Dendritic cell treated with granulocyte-macrophage colony-stimulating factor and Interleukin-4, amounts not matched to agents 40 ng/mL and 50 ng/mL, for 4 days (primary cell): Measurements from ENCODE around the gene FBN1.

Experiments
- H3K27ac Mint-ChIP-seq: one replicate; pipeline ENCODE4 v1.8.0; 2022; ENCODE audit warnings: mild to moderate bottlenecking, mixed read lengths
- H3K27me3 Mint-ChIP-seq: one replicate; pipeline ENCODE4 v1.8.0; 2022; ENCODE audit warnings: mild to moderate bottlenecking, mixed read lengths
- H3K36me3 Mint-ChIP-seq: one replicate; pipeline ENCODE4 v1.8.0; 2022; ENCODE audit warnings: low read depth, mixed read lengths
- H3K4me1 Mint-ChIP-seq: one replicate; pipeline ENCODE4 v1.8.0; 2022; ENCODE audit warnings: low read depth, mixed read lengths
- H3K4me3 Mint-ChIP-seq: one replicate; pipeline ENCODE4 v1.8.0; 2022; ENCODE audit warnings: mild to moderate bottlenecking, moderate library complexity, mixed read lengths
- H3K9me3 Mint-ChIP-seq: one replicate; pipeline ENCODE4 v1.8.0; 2022; ENCODE audit warnings: mixed read lengths
- intact Hi-C: fragments of 100-400 bp; cut with micrococcal nuclease; formaldehyde crosslinking; loops from one replicate; pipeline ENCODE4 v1.15.0; 2022

Gene FBN1

DNA sequence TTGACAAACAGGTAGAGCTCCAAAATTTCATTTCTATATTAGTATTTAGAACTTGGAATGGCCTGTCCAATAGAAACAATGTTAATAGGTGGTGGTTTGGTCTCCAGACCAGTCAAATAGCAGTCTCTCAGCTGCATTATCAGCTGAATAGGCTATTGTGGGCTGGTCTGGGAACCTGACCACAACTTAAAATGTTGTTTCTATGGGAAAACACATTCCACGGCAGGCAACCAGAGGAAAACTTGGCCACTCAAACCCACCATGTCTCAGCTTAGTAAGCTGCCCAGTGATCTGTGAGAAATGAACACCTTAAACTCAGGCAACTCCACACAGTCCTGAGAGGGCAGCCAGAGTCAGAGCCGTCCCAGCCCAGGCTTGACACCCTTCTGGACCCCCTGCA lies 20.4 kb downstream of the FBN1 start:
- intact Hi-C loops = no loop called here
- no peaks in the 10 kb centered on the region for H3K4me1 Mint-ChIP-seq
- no peaks in the 10 kb centered on the region for H3K27me3 Mint-ChIP-seq
- H3K4me3 Mint-ChIP-seq = no peak overlapping the region
- H3K36me3 Mint-ChIP-seq = no peaks in the 10 kb centered on the region
- H3K27ac Mint-ChIP-seq = no peak overlapping the region
- H3K9me3 Mint-ChIP-seq = no peaks in the 10 kb centered on the region

DNA sequence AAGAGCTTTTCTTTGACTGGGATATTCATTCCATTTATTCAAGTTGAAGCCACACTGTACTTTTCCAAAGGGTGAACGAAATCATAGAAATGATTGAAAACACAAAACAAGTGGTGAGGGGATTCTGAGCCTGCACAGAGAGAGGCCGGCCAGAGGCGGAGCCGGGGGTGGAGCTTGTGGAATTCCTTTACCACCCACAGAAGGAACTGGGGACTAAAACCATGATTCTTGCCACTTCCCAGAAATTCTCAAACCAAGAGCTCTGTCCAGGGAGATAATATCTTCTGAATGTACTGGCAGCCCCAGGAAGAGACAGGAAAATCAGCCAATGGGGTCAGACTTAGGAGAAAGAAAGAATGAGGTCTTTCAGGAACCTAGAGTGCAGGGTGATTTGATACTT lies 20.8 kb downstream of the FBN1 start:
- H3K36me3 Mint-ChIP-seq = no peaks in the 10 kb centered on the region
- intact Hi-C loops = no loop called here
- H3K27me3 Mint-ChIP-seq = no peaks in the 10 kb centered on the region
- no peaks in the 10 kb centered on the region for H3K9me3 Mint-ChIP-seq
- no peak overlapping the region for H3K4me3 Mint-ChIP-seq
- H3K27ac Mint-ChIP-seq = no peak overlapping the region
- no peaks in the 10 kb centered on the region for H3K4me1 Mint-ChIP-seq

DNA sequence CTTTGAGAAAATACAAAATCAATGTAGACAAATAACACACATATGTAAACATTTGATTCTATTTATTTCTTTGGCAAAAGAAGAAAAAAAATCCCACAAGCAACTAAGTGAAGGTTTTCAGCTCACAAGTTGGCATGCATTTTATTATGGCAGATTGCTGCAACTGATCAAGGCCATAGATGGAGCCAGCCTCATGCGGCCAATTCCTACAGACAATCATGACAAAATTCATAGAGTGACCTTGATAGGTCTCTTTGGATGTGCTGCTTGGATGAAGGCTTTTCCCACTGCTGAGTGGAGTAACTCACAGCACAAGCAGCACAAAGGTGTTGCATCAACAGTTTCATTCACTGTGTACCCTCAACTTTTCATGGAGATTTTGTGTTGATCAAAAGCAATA lies 22.1 kb downstream of the FBN1 start:
- Mint-ChIP-seq H3K4me1 (no peaks in the 10 kb centered on the region), H3K4me3 (no peak overlapping the region), H3K27ac (no peak overlapping the region), H3K27me3 (no peaks in the 10 kb centered on the region), H3K9me3 (no peaks in the 10 kb centered on the region), H3K36me3 (no peaks in the 10 kb centered on the region)
- intact Hi-C loops = no loop called here

DNA sequence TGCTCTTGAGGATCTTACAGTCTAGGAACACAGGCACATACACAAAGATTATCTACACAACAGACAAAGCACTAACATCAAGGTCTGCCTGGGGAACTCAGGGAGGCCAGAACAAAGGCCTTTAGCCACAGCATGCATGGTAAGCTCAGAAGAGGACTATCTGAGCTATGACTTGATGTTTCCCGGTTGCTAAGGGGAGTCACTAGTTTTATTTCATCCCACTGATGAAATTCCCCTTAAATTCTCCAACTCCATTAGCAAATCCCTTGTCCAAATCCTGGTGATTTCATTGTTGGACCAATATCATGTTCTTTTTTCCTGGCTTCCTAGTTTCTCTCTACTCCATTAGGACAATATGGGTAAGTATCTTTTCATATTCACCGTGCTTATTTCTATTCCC lies 23.3 kb downstream of the FBN1 start:
- H3K4me1 Mint-ChIP-seq = no peaks in the 10 kb centered on the region
- no peaks in the 10 kb centered on the region for H3K36me3 Mint-ChIP-seq
- no peaks in the 10 kb centered on the region for H3K9me3 Mint-ChIP-seq
- intact Hi-C loops = no loop called here
- H3K27me3 Mint-ChIP-seq = no peaks in the 10 kb centered on the region
- H3K4me3 Mint-ChIP-seq = no peak overlapping the region
- no peak overlapping the region for H3K27ac Mint-ChIP-seq

DNA sequence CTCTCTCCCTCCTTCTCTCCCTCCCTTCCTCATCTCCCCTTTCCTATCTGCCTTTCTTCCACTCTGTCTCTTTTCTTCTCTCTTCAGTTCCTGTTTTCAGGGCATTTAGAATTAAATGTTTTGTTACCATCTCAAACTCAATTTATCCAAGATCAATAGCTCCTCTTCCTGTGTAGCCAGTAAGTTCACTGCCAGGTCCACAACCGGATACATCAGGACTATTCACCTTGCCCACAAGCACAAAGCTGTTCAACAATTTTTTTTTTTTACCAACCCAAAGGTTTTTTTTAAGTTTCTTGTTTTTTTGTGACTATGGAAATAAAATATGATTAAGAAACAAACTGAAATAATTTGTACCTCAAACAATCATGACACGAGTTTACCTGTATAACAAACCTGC lies 26.1 kb downstream of the FBN1 start:
- Mint-ChIP-seq H3K27ac (no peak overlapping the region), H3K4me1 (no peaks in the 10 kb centered on the region), H3K27me3 (no peaks in the 10 kb centered on the region), H3K9me3 (no peaks in the 10 kb centered on the region), H3K4me3 (no peak overlapping the region), H3K36me3 (no peaks in the 10 kb centered on the region)
- intact Hi-C loops = no loop called here

DNA sequence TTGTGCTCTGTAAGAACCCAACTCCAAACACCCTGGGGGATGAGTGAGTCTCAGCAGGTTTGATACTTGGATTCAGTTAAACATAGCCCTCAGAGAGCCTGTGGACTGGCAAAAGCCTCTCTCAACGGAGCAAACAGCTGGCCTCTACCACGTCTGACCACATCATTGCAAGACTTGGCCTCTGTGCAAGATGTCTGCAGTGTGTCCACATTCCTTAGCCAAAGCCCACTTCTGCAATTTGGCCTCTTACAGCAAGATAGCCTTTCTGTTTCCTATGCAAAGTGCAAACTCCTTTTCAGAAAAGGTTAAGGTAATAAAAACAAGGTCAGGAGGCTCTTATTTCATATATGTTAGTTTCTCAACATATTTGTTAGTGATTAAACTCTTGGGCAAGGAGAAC lies 27.9 kb downstream of the FBN1 start:
- intact Hi-C loops = no loop called here
- Mint-ChIP-seq H3K27ac (no peak overlapping the region), H3K4me3 (no peak overlapping the region), H3K9me3 (no peaks in the 10 kb centered on the region), H3K4me1 (no peaks in the 10 kb centered on the region), H3K36me3 (no peaks in the 10 kb centered on the region), H3K27me3 (no peaks in the 10 kb centered on the region)

DNA sequence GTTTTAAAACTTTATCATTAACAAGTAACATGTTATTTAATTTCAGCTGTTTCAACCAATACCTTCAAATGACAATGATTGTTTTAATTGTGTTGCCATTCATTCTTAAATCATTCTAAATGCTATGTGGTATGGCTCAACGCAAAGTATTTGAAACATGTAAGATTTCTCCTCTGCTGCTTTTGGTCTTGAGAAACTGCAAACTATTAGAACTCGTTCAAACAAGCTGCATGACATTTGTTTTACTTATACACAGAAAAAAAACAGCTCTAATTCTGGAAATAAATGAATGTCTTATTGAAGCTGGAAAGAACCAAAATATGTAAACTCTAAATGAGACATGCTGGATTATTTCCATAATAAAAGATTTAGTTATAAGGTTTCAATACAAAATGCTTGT lies 29.3 kb downstream of the FBN1 start:
- no peak overlapping the region for H3K27ac Mint-ChIP-seq
- intact Hi-C loops = no loop called here
- no peaks in the 10 kb centered on the region for H3K9me3 Mint-ChIP-seq
- H3K4me3 Mint-ChIP-seq = no peak overlapping the region
- no peaks in the 10 kb centered on the region for H3K36me3 Mint-ChIP-seq
- H3K4me1 Mint-ChIP-seq = no peaks in the 10 kb centered on the region
- H3K27me3 Mint-ChIP-seq = no peaks in the 10 kb centered on the region

DNA sequence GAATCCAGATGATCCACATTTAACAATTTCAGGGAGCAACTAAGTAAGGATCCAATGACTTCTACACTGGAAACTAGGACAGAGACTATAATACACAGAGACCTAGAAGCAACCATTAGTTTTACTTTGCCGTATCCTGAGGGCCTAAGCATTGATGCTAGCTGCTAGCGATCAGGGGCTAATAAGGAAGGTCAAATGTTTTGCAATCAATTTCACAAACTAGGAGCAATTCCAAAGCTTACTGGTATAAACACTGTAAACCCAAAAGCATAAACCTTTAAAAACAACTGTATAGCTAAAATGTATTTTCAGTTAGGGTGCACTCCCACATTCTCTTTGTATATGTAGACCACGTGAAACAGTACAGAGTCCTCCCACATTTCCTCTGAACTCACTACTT lies 31.5 kb downstream of the FBN1 start:
- Mint-ChIP-seq H3K36me3 (no peaks in the 10 kb centered on the region), H3K9me3 (no peaks in the 10 kb centered on the region), H3K4me3 (no peak overlapping the region), H3K27ac (no peak overlapping the region), H3K27me3 (no peaks in the 10 kb centered on the region), H3K4me1 (no peaks in the 10 kb centered on the region)
- intact Hi-C loops = no loop called here

DNA sequence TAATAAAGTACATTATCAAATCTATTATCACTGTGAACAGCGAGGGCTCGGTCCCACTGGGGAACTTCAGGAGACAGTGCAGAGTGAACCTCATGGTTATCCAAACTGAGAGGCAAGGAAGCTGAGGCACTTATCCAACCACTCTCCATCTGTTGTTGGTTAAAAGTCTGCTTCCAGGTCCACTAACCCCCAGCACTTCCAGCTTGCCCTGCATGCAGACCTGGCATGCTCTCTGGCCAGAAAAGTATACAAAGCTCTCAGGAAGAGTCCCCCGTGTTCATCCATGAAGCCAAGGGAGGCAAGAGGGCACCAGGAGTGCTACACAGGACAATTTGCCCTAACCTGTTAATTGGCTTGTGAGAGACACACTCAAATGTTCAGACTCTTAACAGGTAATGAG lies 36.0 kb downstream of the FBN1 start:
- H3K4me1 Mint-ChIP-seq = no peaks in the 10 kb centered on the region
- intact Hi-C loops = no loop called here
- H3K27ac Mint-ChIP-seq = no peak overlapping the region
- H3K9me3 Mint-ChIP-seq = no peaks in the 10 kb centered on the region
- no peaks in the 10 kb centered on the region for H3K27me3 Mint-ChIP-seq
- no peak overlapping the region for H3K4me3 Mint-ChIP-seq
- H3K36me3 Mint-ChIP-seq = no peaks in the 10 kb centered on the region

DNA sequence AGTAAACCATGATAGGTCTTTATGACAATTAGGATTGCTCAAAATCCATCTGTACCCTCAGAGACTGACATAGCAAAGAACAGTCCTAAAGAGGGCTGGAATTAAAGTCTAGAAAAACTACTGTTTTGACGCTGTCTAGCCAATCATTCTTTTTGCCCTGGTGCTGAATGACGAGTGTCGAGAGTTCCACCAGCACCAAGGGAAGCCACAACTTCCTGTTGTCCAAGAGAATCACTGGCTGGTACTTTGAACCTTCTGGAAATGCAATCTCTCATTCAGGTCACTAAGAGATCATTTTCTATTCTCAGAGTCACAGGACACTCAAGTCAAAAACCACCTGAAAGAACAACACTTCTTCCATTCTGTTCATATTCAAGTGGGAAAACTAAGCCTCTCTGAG lies 37.7 kb downstream of the FBN1 start:
- Mint-ChIP-seq H3K36me3 (no peaks in the 10 kb centered on the region), H3K27me3 (no peaks in the 10 kb centered on the region), H3K4me3 (no peak overlapping the region), H3K27ac (no peak overlapping the region), H3K4me1 (no peaks in the 10 kb centered on the region), H3K9me3 (no peaks in the 10 kb centered on the region)
- intact Hi-C loops = no loop called here

DNA sequence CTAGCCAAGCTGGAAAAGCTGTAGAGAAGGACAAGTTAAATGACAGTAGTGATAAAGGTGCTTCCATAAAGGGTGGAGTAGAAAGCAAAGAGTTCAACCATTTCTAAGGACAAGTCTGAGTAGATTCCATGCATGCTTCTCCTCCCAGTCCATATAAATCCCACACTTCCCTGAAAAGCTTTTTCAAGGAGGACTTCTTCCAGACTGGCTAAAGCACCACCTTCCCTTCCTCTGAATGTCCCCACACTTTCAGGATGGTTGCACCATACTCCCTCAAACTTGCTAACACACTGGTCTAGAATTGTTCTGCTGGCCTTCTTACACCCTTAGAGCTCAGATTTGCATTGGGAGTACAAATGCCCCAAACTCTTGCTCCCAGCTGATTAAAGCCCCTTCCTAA lies 40.9 kb downstream of the FBN1 start:
- no peak overlapping the region for H3K4me3 Mint-ChIP-seq
- H3K4me1 Mint-ChIP-seq = no peaks in the 10 kb centered on the region
- no peak overlapping the region for H3K27ac Mint-ChIP-seq
- H3K36me3 Mint-ChIP-seq = no peaks in the 10 kb centered on the region
- no peaks in the 10 kb centered on the region for H3K9me3 Mint-ChIP-seq
- no peaks in the 10 kb centered on the region for H3K27me3 Mint-ChIP-seq
- intact Hi-C loops = no loop called here

DNA sequence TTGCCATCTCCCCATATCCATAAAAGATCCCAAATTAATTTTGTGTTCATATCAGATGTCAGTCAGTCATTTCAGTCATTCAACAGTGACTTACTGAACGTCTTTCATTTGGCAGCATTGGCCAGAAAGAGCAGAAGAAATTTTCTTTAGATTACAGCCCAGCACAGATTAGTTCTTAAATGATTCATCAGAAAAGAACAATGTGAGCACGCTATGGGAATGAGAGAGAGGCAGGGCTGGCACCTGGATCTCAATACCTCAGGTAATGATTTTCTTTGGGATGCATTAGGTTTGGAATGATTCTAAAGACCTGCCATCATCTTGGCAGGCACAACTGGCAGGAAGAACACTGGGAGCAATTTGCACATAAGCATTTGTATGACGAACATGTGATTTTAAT lies 41.6 kb downstream of the FBN1 start:
- Mint-ChIP-seq H3K4me1 (no peaks in the 10 kb centered on the region), H3K27me3 (no peaks in the 10 kb centered on the region)
- intact Hi-C loops = no loop called here

DNA sequence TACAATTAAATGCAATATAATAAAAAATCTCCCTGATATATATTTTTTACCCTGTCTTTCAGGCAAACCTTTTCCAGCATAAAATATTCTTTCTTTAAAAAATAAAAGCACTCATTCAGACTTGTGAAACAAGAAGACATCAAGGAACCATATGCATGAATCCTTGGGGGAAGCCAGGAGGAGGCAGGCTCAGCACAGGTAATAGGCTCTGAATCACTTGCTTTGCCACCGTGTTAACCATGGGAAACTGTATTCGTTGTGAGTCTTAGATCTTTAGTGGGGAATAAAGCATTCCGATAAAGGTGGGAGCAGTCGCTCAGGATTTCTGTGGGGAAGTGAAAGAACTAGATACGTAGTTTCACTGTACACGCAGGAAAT lies 42.4 kb downstream of the FBN1 start:
- Mint-ChIP-seq H3K4me1 (no peaks in the 10 kb centered on the region), H3K27ac (no peak overlapping the region), H3K4me3 (no peak overlapping the region)

More for the DNA sequence above, 41.6 kb downstream of the FBN1 start:
- Mint-ChIP-seq H3K36me3 (no peaks in the 10 kb centered on the region), H3K27ac (no peak overlapping the region), H3K4me3 (no peak overlapping the region), H3K9me3 (no peaks in the 10 kb centered on the region)

DNA sequence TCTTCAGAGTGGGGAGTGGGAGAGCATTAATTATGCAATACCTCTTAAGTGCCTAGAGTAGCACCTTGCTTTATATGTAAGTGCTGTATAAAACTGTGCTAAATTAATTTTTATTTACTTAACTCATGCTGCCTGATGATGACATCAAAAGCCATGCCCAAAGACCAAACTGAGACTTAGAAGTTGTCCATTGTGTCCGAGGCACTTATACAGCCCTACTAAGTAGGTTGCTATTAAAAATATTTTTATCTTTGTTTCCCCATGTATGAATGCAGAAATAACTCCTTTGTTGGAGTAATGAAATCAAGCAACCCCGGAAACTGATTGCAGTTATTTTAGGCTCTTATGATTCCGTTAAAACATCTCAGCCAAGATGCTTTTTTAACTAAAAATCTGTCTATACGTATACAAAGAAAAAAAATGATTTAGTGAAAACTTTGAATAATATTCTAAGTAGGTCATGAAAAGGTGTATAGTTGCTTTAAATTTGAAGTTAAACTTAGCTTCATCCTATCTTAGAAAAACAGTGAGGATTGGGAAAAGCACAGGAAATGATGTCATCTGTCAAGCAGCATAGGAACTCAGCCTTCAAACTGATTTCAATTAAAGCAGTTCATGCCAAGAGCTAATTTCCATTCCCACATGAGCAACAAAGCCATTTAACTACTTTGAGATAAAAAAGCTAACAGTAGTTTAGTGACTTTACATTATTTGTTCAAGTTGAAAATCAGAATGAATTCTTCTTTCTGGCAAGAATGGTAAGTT lies 43.0 kb downstream of the FBN1 start:
- H3K27ac Mint-ChIP-seq = no peak overlapping the region
- H3K4me1 Mint-ChIP-seq = no peaks in the 10 kb centered on the region
- no peaks in the 10 kb centered on the region for H3K9me3 Mint-ChIP-seq
- no peak overlapping the region for H3K4me3 Mint-ChIP-seq
- no peaks in the 10 kb centered on the region for H3K36me3 Mint-ChIP-seq
- intact Hi-C loops = no loop called here
- H3K27me3 Mint-ChIP-seq = no peaks in the 10 kb centered on the region

More for the DNA sequence above, 42.4 kb downstream of the FBN1 start:
- intact Hi-C loops = no loop called here
- Mint-ChIP-seq H3K27me3 (no peaks in the 10 kb centered on the region), H3K9me3 (no peaks in the 10 kb centered on the region), H3K36me3 (no peaks in the 10 kb centered on the region)

DNA sequence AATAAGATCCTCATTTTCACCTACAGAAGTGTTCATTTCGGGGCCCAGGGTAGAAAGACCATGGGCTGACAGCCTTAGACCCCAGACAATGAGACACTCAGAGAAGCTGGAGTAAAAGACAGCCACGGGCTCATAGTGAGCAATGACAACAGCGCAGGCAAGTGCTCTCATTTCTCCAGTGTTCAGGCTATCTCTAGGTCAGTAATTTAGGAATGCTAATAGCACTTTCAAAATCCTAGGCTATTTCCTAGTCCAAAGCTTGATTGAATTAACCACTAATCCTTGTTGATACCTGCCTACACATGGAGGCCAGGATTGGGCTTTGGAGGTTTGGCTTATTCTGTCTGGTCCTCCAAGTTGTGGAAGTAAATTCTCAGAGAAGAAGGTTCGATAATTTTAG lies 44.4 kb downstream of the FBN1 start:
- Mint-ChIP-seq H3K27ac (no peak overlapping the region), H3K9me3 (no peaks in the 10 kb centered on the region), H3K27me3 (no peaks in the 10 kb centered on the region), H3K4me1 (no peaks in the 10 kb centered on the region), H3K36me3 (no peaks in the 10 kb centered on the region), H3K4me3 (no peak overlapping the region)
- intact Hi-C loops = no loop called here
